ENCODE results near the gene ST3GAL5. TPM values are rescaled to one million over a fixed set of nuclear protein-coding genes. Genes with fewer than 3 reads are reported as not detected.
"Not testable (repeated sequence)": the region's sequence is repeated elsewhere in the genome, so short reads cannot be mapped to it uniquely, and the experiment has no call there.

The ST3GAL5 gene
- total RNA-seq, 1 experiment from 2014 or later, result 5.9 TPM

DNA sequence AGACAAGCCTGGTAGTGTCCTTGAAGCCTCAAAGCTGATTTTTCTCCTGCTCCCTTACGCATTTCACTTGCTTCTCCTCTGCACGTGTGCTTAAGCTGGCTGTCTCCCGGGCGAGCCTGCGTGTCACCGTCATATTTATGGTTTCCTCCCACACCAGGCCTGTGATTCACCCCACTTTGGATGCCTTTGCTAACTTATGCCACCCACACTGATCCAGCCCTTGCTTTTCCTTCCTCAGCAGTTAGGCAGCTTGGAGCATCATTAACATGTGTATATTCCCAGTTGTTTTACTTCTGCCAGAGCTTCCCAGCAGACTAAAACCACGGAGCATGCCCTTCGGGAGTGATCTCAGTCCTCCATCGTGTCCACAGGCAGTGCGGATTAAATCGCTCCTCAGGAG, 2.2 kb downstream of the ST3GAL5 start:
- TF ChIP-seq EZH2 (IDR thresholded peaks at IDR 0.05; ENCODE audit: low read depth), result no peak
- TF ChIP-seq, protein P1, sequence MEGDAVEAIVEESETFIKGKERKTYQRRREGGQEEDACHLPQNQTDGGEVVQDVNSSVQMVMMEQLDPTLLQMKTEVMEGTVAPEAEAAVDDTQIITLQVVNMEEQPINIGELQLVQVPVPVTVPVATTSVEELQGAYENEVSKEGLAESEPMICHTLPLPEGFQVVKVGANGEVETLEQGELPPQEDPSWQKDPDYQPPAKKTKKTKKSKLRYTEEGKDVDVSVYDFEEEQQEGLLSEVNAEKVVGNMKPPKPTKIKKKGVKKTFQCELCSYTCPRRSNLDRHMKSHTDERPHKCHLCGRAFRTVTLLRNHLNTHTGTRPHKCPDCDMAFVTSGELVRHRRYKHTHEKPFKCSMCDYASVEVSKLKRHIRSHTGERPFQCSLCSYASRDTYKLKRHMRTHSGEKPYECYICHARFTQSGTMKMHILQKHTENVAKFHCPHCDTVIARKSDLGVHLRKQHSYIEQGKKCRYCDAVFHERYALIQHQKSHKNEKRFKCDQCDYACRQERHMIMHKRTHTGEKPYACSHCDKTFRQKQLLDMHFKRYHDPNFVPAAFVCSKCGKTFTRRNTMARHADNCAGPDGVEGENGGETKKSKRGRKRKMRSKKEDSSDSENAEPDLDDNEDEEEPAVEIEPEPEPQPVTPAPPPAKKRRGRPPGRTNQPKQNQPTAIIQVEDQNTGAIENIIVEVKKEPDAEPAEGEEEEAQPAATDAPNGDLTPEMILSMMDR (conservative IDR thresholded peaks at IDR 0.05), result no peak
- BruUV-seq (replicated peaks), result no TSS peak

DNA sequence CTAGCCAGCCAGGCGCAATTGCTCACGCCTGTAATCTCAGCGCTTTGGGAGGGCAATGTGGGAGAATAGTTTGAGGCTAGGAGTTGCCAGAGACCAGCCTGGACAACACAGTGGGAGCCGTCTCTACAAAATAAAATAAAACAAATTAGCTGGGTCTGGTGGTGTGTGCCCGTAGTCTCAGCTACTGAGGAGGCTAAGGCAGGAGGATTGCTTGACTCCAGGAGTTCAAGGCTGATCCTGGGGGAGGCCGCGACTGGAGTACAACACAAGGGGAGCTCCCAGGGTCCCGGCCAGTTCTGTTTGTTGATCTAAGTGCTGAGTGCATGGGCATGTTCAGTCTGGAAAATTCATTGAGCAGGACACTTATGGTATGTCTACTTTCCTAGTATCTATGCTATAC, 2.6 kb downstream of the ST3GAL5 start:
- ChIA-PET CTCF (no interaction called here), POLR2A (ENCODE audit: unreplicated experiment) (no interaction called here)
- intact Hi-C loops (cut with micrococcal nuclease; ENCODE audit: unreplicated experiment), result loop anchor here (5.0 kb wide), 1 partner anchor 176 kb away; no protein-coding TSS in a partner anchor
- Histone ChIP-seq H3K36me3 (ENCODE audit: low read depth) (peaks cover 4% of the 10 kb centered on the region; the same call in 1 of the 2 replicates), H3K4me1 (replicated peaks; ENCODE audit: insufficient read depth) (peaks cover 35% of the 10 kb centered on the region), H3K27me3 (ENCODE audit: insufficient read depth, low read depth) (no peaks in the 10 kb centered on the region), H3K79me2 (ENCODE audit: low read depth) (peaks cover 31% of the 10 kb centered on the region), H4K20me1 (ENCODE audit: insufficient read depth) (no peaks in the 10 kb centered on the region; the same call in 1 of the 2 replicates), H2AFZ (no peak overlapping the region), H3K9me3 (ENCODE audit: insufficient read depth, low read depth) (no peaks in the 10 kb centered on the region), H3K9me2 (ENCODE audit: insufficient read depth) (no peaks in the 10 kb centered on the region), H3K4me3 (no peak overlapping the region), H3F3A (ENCODE audit: insufficient read depth, low read depth) (peaks cover 4% of the 10 kb centered on the region; the same call in 1 of the 2 replicates), H3K4me2 (peak overlapping the region; percentile 91; the same call in 1 of the 2 replicates), H3K27ac (no peak overlapping the region)
- BruUV-seq (replicated peaks), result no TSS peak
- DNase-seq, result no peak
- TF ChIP-seq EZH2 (IDR thresholded peaks at IDR 0.05; ENCODE audit: low read depth), result no peak
- TF ChIP-seq, protein P1 (conservative IDR thresholded peaks at IDR 0.05), result no peak

More for the DNA sequence above, 2.2 kb downstream of the ST3GAL5 start:
- H3K9me3 ChIP-seq (ENCODE audit: insufficient read depth, low read depth), result no peaks in the 10 kb centered on the region
- H4K20me1 ChIP-seq (ENCODE audit: insufficient read depth), result no peaks in the 10 kb centered on the region; the same call in 1 of the 2 replicates
- peaks cover 31% of the 10 kb centered on the region for H3K79me2 ChIP-seq (ENCODE audit: low read depth)
- no peaks in the 10 kb centered on the region for H3K9me2 ChIP-seq (ENCODE audit: insufficient read depth)
- H3K27me3 ChIP-seq (ENCODE audit: insufficient read depth, low read depth), result no peaks in the 10 kb centered on the region
- H3K27ac ChIP-seq, result no peak overlapping the region
- H3K36me3 ChIP-seq (ENCODE audit: low read depth), result peaks cover 4% of the 10 kb centered on the region; the same call in 1 of the 2 replicates
- H3F3A ChIP-seq (ENCODE audit: insufficient read depth, low read depth), result peaks cover 4% of the 10 kb centered on the region; the same call in 1 of the 2 replicates
- ChIA-PET CTCF (interaction anchor here (1.2 kb wide), 1 partner anchor 193 kb away, joined by 4 read pairs; no protein-coding TSS in a partner anchor), POLR2A (ENCODE audit: unreplicated experiment) (no interaction called here)
- peaks cover 35% of the 10 kb centered on the region for H3K4me1 ChIP-seq (replicated peaks; ENCODE audit: insufficient read depth)
- H3K4me2 ChIP-seq, result peak overlapping the region; percentile 91
- H3K4me3 ChIP-seq, result peak overlapping the region; percentile 88; the same call in 1 of the 2 replicates
- no peak overlapping the region for H2AFZ ChIP-seq
- intact Hi-C loops (cut with micrococcal nuclease; ENCODE audit: unreplicated experiment), result loop anchor here (5.0 kb wide), 1 partner anchor 176 kb away; no protein-coding TSS in a partner anchor
- DNase-seq, result no peak

DNA sequence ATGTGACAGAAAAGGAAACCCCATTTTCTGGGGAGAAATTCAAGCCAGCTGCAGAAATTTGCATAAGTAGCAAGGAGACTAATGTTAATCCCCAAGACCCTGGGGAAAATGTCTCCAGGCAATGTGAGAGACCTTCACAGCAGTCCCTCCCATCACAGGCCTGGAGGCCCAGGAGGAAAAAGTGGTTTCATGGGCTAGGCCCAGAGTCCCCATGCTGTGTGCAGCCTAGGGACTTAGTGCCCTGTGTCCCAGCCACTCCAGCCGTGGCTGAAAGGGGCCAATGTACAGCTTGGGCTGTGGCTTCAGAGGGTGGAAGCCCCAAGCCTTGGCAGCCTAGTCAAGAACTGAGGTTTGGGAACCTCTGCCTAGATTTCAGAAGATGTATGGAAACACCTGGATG, 7.0 kb downstream of the ST3GAL5 start:
- H3K4me1 ChIP-seq (replicated peaks; ENCODE audit: insufficient read depth), result peaks cover 11% of the 10 kb centered on the region; the same call in 1 of the 2 replicates
- intact Hi-C loops (cut with micrococcal nuclease; ENCODE audit: unreplicated experiment), result not testable (repeated sequence)

DNA sequence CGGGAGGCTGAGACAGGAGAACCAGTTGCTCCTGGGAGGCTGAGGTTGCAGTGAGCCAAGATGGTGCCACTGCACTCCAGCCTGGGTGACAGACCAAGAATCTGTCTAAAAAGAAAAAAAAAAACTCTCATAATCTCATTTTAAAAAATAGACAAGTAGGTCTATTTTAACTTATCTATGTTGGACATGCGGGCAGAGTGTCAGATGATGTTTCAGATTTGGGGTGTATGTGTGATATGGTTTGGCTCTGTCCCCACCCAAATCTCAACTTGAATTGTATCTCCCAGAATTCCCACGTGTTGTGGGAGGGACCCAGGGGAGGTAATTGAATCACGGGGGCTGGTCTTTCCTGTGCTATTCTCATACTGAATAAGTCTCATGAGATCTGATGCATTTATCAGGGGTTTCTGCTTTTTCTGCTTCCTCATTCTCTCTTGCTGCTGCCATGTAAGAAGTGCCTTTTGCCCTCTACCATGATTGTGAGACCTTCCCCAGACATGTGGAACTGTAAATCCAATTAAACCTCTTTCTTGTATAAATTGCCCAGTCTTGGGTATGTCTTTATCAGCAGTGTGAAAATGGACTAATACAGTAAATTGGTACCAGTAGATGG, 8.0 kb downstream of the ST3GAL5 start:
- DNase-seq; H3K4me1 ChIP-seq (replicated peaks; ENCODE audit: insufficient read depth); CTCF ChIA-PET; H4K20me1 ChIP-seq (ENCODE audit: insufficient read depth); BruUV-seq (replicated peaks); intact Hi-C loops (cut with micrococcal nuclease; ENCODE audit: unreplicated experiment); H3K9me2 ChIP-seq (ENCODE audit: insufficient read depth); H3F3A ChIP-seq (ENCODE audit: insufficient read depth, low read depth); H3K4me3 ChIP-seq; H3K27ac ChIP-seq; H2AFZ ChIP-seq; H3K4me2 ChIP-seq; H3K36me3 ChIP-seq (ENCODE audit: low read depth); H3K27me3 ChIP-seq (ENCODE audit: insufficient read depth, low read depth); H3K9me3 ChIP-seq (ENCODE audit: insufficient read depth, low read depth); POLR2A ChIA-PET (ENCODE audit: unreplicated experiment): not testable (repeated sequence)
- peaks cover 25% of the 10 kb centered on the region for H3K79me2 ChIP-seq (ENCODE audit: low read depth)

More for the DNA sequence above, 7.0 kb downstream of the ST3GAL5 start:
- H3K79me2 ChIP-seq (ENCODE audit: low read depth), result peaks cover 35% of the 10 kb centered on the region
- H3K27ac ChIP-seq; H3K36me3 ChIP-seq (ENCODE audit: low read depth); H3K9me3 ChIP-seq (ENCODE audit: insufficient read depth, low read depth); H3K4me2 ChIP-seq; DNase-seq; H3K27me3 ChIP-seq (ENCODE audit: insufficient read depth, low read depth); H3K4me3 ChIP-seq; H2AFZ ChIP-seq; H3F3A ChIP-seq (ENCODE audit: insufficient read depth, low read depth); POLR2A ChIA-PET (ENCODE audit: unreplicated experiment); H4K20me1 ChIP-seq (ENCODE audit: insufficient read depth); H3K9me2 ChIP-seq (ENCODE audit: insufficient read depth); CTCF ChIA-PET; BruUV-seq (replicated peaks): not testable (repeated sequence)
